ENCODE measurements around the gene CCNF.

The CCNF gene

GRCh38 chr16:2494616-2495015 lies 65.4 kb downstream of the CCNF start:
- no peaks in the 10 kb centered on the region for H3K27me3 ChIP-seq (ENCODE audit: control insufficient read depth in 2 of 2, insufficient read depth in 2 of 2, low read length in 2 of 2)
- H3K27ac ChIP-seq (ENCODE audit: low read depth in 2 of 2, low read length in 2 of 2) = no peak overlapping the region
- H3K4me1 ChIP-seq (ENCODE audit: control insufficient read depth in 2 of 2, insufficient read depth in 2 of 2, low read length in 2 of 2) = peaks cover 3 to 11% of the 10 kb centered on the region in 2 donors
- no peak overlapping the region for H3K9ac ChIP-seq (ENCODE audit: low read depth in 1 of 2, low read length in 2 of 2)
- H3K4me3 ChIP-seq (ENCODE audit: low read length in 2 of 2) = no peak overlapping the region
- H3K9me3 ChIP-seq (ENCODE audit: control insufficient read depth in 2 of 2, low read length in 2 of 2) = no peaks in the 10 kb centered on the region
- peaks cover 6 to 14% of the 10 kb centered on the region in 2 donors for H3K36me3 ChIP-seq (ENCODE audit: control insufficient read depth in 2 of 2, insufficient read depth in 2 of 2, low read length in 2 of 2)

GRCh38 chr16:2495041-2495440 lies 65.8 kb downstream of the CCNF start:
- Histone ChIP-seq H3K4me1 (ENCODE audit: control insufficient read depth in 2 of 2, insufficient read depth in 2 of 2, low read length in 2 of 2) (peaks cover 3 to 11% of the 10 kb centered on the region in 2 donors), H3K4me3 (ENCODE audit: low read length in 2 of 2) (no peak overlapping the region), H3K9ac (ENCODE audit: low read depth in 1 of 2, low read length in 2 of 2) (no peak overlapping the region), H3K9me3 (ENCODE audit: control insufficient read depth in 2 of 2, low read length in 2 of 2) (no peaks in the 10 kb centered on the region), H3K27me3 (ENCODE audit: control insufficient read depth in 2 of 2, insufficient read depth in 2 of 2, low read length in 2 of 2) (no peaks in the 10 kb centered on the region), H3K36me3 (ENCODE audit: control insufficient read depth in 2 of 2, insufficient read depth in 2 of 2, low read length in 2 of 2) (peaks cover 6 to 14% of the 10 kb centered on the region in 2 donors), H3K27ac (ENCODE audit: low read depth in 2 of 2, low read length in 2 of 2) (no peak overlapping the region)

- Histone ChIP-seq H3K27me3 (ENCODE audit: control insufficient read depth in 2 of 2, insufficient read depth in 2 of 2, low read length in 2 of 2) (no peaks in the 10 kb centered on the region), H3K4me3 (ENCODE audit: low read length in 2 of 2) (no peak overlapping the region), H3K4me1 (ENCODE audit: control insufficient read depth in 2 of 2, insufficient read depth in 2 of 2, low read length in 2 of 2) (peaks cover 4 to 11% of the 10 kb centered on the region in 2 donors), H3K9me3 (ENCODE audit: control insufficient read depth in 2 of 2, low read length in 2 of 2) (no peaks in the 10 kb centered on the region), H3K27ac (ENCODE audit: low read depth in 2 of 2, low read length in 2 of 2) (no peak overlapping the region), H3K36me3 (ENCODE audit: control insufficient read depth in 2 of 2, insufficient read depth in 2 of 2, low read length in 2 of 2) (peaks cover 6 to 14% of the 10 kb centered on the region in 2 donors), H3K9ac (ENCODE audit: low read depth in 1 of 2, low read length in 2 of 2) (no peak overlapping the region)
These were observed 67.2 kb downstream of the CCNF start for GRCh38 chr16:2496223-2497115.

GRCh38 chr16:2497116-2497630 lies 67.9 kb downstream of the CCNF start:
- Histone ChIP-seq H3K4me1 (ENCODE audit: control insufficient read depth in 2 of 2, insufficient read depth in 2 of 2, low read length in 2 of 2) (peaks cover 8 to 11% of the 10 kb centered on the region in 2 donors), H3K27me3 (ENCODE audit: control insufficient read depth in 2 of 2, insufficient read depth in 2 of 2, low read length in 2 of 2) (no peaks in the 10 kb centered on the region), H3K9ac (ENCODE audit: low read depth in 1 of 2, low read length in 2 of 2) (no peak overlapping the region), H3K27ac (ENCODE audit: low read depth in 2 of 2, low read length in 2 of 2) (no peak overlapping the region), H3K4me3 (ENCODE audit: low read length in 2 of 2) (no peak overlapping the region), H3K9me3 (ENCODE audit: control insufficient read depth in 2 of 2, low read length in 2 of 2) (no peaks in the 10 kb centered on the region), H3K36me3 (ENCODE audit: control insufficient read depth in 2 of 2, insufficient read depth in 2 of 2, low read length in 2 of 2) (peaks cover 6 to 14% of the 10 kb centered on the region in 2 donors)

- H3K27me3 ChIP-seq (ENCODE audit: control insufficient read depth in 2 of 2, insufficient read depth in 2 of 2, low read length in 2 of 2) = no peaks in the 10 kb centered on the region
- no peak overlapping the region for H3K4me3 ChIP-seq (ENCODE audit: low read length in 2 of 2)
- no peak overlapping the region for H3K9ac ChIP-seq (ENCODE audit: low read depth in 1 of 2, low read length in 2 of 2)
- no peaks in the 10 kb centered on the region for H3K9me3 ChIP-seq (ENCODE audit: control insufficient read depth in 2 of 2, low read length in 2 of 2)
- H3K36me3 ChIP-seq (ENCODE audit: control insufficient read depth in 2 of 2, insufficient read depth in 2 of 2, low read length in 2 of 2) = peaks cover 6 to 14% of the 10 kb centered on the region in 2 donors
- H3K27ac ChIP-seq (ENCODE audit: low read depth in 2 of 2, low read length in 2 of 2) = no peak overlapping the region
- peaks cover 4 to 8% of the 10 kb centered on the region in 2 donors for H3K4me1 ChIP-seq (ENCODE audit: control insufficient read depth in 2 of 2, insufficient read depth in 2 of 2, low read length in 2 of 2)
These were observed 68.6 kb downstream of the CCNF start for GRCh38 chr16:2497695-2498484.

- H3K4me3 ChIP-seq (ENCODE audit: low read length in 2 of 2) = no peak overlapping the region
- H3K4me1 ChIP-seq (ENCODE audit: control insufficient read depth in 2 of 2, insufficient read depth in 2 of 2, low read length in 2 of 2) = peaks cover 4 to 8% of the 10 kb centered on the region in 2 donors
- peaks cover 6 to 12% of the 10 kb centered on the region in 2 donors for H3K36me3 ChIP-seq (ENCODE audit: control insufficient read depth in 2 of 2, insufficient read depth in 2 of 2, low read length in 2 of 2)
- H3K9ac ChIP-seq (ENCODE audit: low read depth in 1 of 2, low read length in 2 of 2) = no peak overlapping the region
- H3K9me3 ChIP-seq (ENCODE audit: control insufficient read depth in 2 of 2, low read length in 2 of 2) = no peaks in the 10 kb centered on the region
- no peaks in the 10 kb centered on the region for H3K27me3 ChIP-seq (ENCODE audit: control insufficient read depth in 2 of 2, insufficient read depth in 2 of 2, low read length in 2 of 2)
- no peak overlapping the region for H3K27ac ChIP-seq (ENCODE audit: low read depth in 2 of 2, low read length in 2 of 2)
These were observed 69.4 kb downstream of the CCNF start for GRCh38 chr16:2498531-2499253.

- Histone ChIP-seq H3K4me3 (ENCODE audit: low read length in 2 of 2) (no peak overlapping the region), H3K27me3 (ENCODE audit: control insufficient read depth in 2 of 2, insufficient read depth in 2 of 2, low read length in 2 of 2) (no peaks in the 10 kb centered on the region), H3K9me3 (ENCODE audit: control insufficient read depth in 2 of 2, low read length in 2 of 2) (no peaks in the 10 kb centered on the region), H3K4me1 (ENCODE audit: control insufficient read depth in 2 of 2, insufficient read depth in 2 of 2, low read length in 2 of 2) (peaks cover 4 to 8% of the 10 kb centered on the region in 2 donors), H3K36me3 (ENCODE audit: control insufficient read depth in 2 of 2, insufficient read depth in 2 of 2, low read length in 2 of 2) (peaks cover 6 to 12% of the 10 kb centered on the region in 2 donors), H3K9ac (ENCODE audit: low read depth in 1 of 2, low read length in 2 of 2) (no peak overlapping the region), H3K27ac (ENCODE audit: low read depth in 2 of 2, low read length in 2 of 2) (no peak overlapping the region)
These were observed 70.2 kb downstream of the CCNF start for GRCh38 chr16:2499454-2499853.

GRCh38 chr16:2499890-2500429 lies 70.7 kb downstream of the CCNF start:
- no peak overlapping the region for H3K9ac ChIP-seq (ENCODE audit: low read depth in 1 of 2, low read length in 2 of 2)
- peaks cover 4 to 8% of the 10 kb centered on the region in 2 donors for H3K4me1 ChIP-seq (ENCODE audit: control insufficient read depth in 2 of 2, insufficient read depth in 2 of 2, low read length in 2 of 2)
- no peak overlapping the region for H3K27ac ChIP-seq (ENCODE audit: low read depth in 2 of 2, low read length in 2 of 2)

GRCh38 chr16:2500430-2500917 lies 71.2 kb downstream of the CCNF start:
- H3K36me3 ChIP-seq (ENCODE audit: control insufficient read depth in 2 of 2, insufficient read depth in 2 of 2, low read length in 2 of 2) = peaks cover 6 to 12% of the 10 kb centered on the region in 2 donors
- H3K4me1 ChIP-seq (ENCODE audit: control insufficient read depth in 2 of 2, insufficient read depth in 2 of 2, low read length in 2 of 2) = peaks cover 4 to 8% of the 10 kb centered on the region in 2 donors
- no peaks in the 10 kb centered on the region for H3K9me3 ChIP-seq (ENCODE audit: control insufficient read depth in 2 of 2, low read length in 2 of 2)
- no peak overlapping the region for H3K9ac ChIP-seq (ENCODE audit: low read depth in 1 of 2, low read length in 2 of 2)
- no peaks in the 10 kb centered on the region for H3K27me3 ChIP-seq (ENCODE audit: control insufficient read depth in 2 of 2, insufficient read depth in 2 of 2, low read length in 2 of 2)
- H3K4me3 ChIP-seq (ENCODE audit: low read length in 2 of 2) = no peak overlapping the region
- H3K27ac ChIP-seq (ENCODE audit: low read depth in 2 of 2, low read length in 2 of 2) = no peak overlapping the region

More at GRCh38 chr16:2499890-2500429, 70.7 kb downstream of the CCNF start:
- H3K4me3 ChIP-seq (ENCODE audit: low read length in 2 of 2) = no peak overlapping the region
- no peaks in the 10 kb centered on the region for H3K9me3 ChIP-seq (ENCODE audit: control insufficient read depth in 2 of 2, low read length in 2 of 2)
- no peaks in the 10 kb centered on the region for H3K27me3 ChIP-seq (ENCODE audit: control insufficient read depth in 2 of 2, insufficient read depth in 2 of 2, low read length in 2 of 2)
- H3K36me3 ChIP-seq (ENCODE audit: control insufficient read depth in 2 of 2, insufficient read depth in 2 of 2, low read length in 2 of 2) = peaks cover 6 to 12% of the 10 kb centered on the region in 2 donors

All from mucosa of rectum (tissue), 2 donors.